ENCODE results near the gene DPYSL3.

DPYSL3 gene

GRCh38 chr5:147361441-147362175 is 148.3 kb downstream of the DPYSL3 start:
- DNase-seq, result no peak
- Histone ChIP-seq H3K9me3 (no peaks in the 10 kb centered on the region), H3K27me3 (no peaks in the 10 kb centered on the region), H3K36me3 (no peaks in the 10 kb centered on the region), H3K4me1 (no peaks in the 10 kb centered on the region), H3K4me3 (ENCODE audit: low read depth, low read length) (no peak overlapping the region)
- TF ChIP-seq CTCF (IDR thresholded peaks at IDR 0.05; ENCODE audit: low read depth, low read length), result no peak

- Histone ChIP-seq H3K36me3 (no peaks in the 10 kb centered on the region), H3K4me3 (ENCODE audit: low read depth, low read length) (no peak overlapping the region), H3K27me3 (no peaks in the 10 kb centered on the region), H3K4me1 (no peaks in the 10 kb centered on the region), H3K9me3 (no peaks in the 10 kb centered on the region)
- DNase-seq, result no peak
- no peak for TF ChIP-seq CTCF (IDR thresholded peaks at IDR 0.05; ENCODE audit: low read depth, low read length)
Observed at GRCh38 chr5:147360816-147361215, 149.1 kb downstream of the DPYSL3 start.

GRCh38 chr5:147359581-147359980 is 150.3 kb downstream of the DPYSL3 start:
- no peak for TF ChIP-seq CTCF (IDR thresholded peaks at IDR 0.05; ENCODE audit: low read depth, low read length)
- H3K9me3 ChIP-seq, result no peaks in the 10 kb centered on the region
- DNase-seq, result no peak

GRCh38 chr5:147359101-147359500 is 150.8 kb downstream of the DPYSL3 start:
- no peaks in the 10 kb centered on the region for H3K27me3 ChIP-seq
- no peaks in the 10 kb centered on the region for H3K36me3 ChIP-seq
- peaks cover 2% of the 10 kb centered on the region; the same call in 1 of the 2 replicates for H3K4me1 ChIP-seq
- H3K4me3 ChIP-seq (ENCODE audit: low read depth, low read length), result no peak overlapping the region
- H3K9me3 ChIP-seq, result no peaks in the 10 kb centered on the region
- DNase-seq, result no peak
- TF ChIP-seq CTCF (IDR thresholded peaks at IDR 0.05; ENCODE audit: low read depth, low read length), result no peak

More at GRCh38 chr5:147359581-147359980, 150.3 kb downstream of the DPYSL3 start:
- H3K4me1 ChIP-seq, result no peaks in the 10 kb centered on the region
- H3K36me3 ChIP-seq, result no peaks in the 10 kb centered on the region
- H3K27me3 ChIP-seq, result no peaks in the 10 kb centered on the region
- no peak overlapping the region for H3K4me3 ChIP-seq (ENCODE audit: low read depth, low read length)

GRCh38 chr5:147349241-147349640 is 160.6 kb downstream of the DPYSL3 start:
- TF ChIP-seq CTCF (IDR thresholded peaks at IDR 0.05; ENCODE audit: low read depth, low read length), result no peak
- no peak for DNase-seq
- Histone ChIP-seq H3K4me3 (ENCODE audit: low read depth, low read length) (no peak overlapping the region), H3K4me1 (peaks cover 1% of the 10 kb centered on the region; the same call in 1 of the 2 replicates), H3K36me3 (no peaks in the 10 kb centered on the region), H3K27me3 (no peaks in the 10 kb centered on the region), H3K9me3 (no peaks in the 10 kb centered on the region)

- no peak for DNase-seq
- H3K27me3 ChIP-seq, result no peaks in the 10 kb centered on the region
- no peak for TF ChIP-seq CTCF (IDR thresholded peaks at IDR 0.05; ENCODE audit: low read depth, low read length)
- no peaks in the 10 kb centered on the region for H3K9me3 ChIP-seq
- H3K4me1 ChIP-seq, result no peaks in the 10 kb centered on the region
- H3K36me3 ChIP-seq, result no peaks in the 10 kb centered on the region
- no peak overlapping the region for H3K4me3 ChIP-seq (ENCODE audit: low read depth, low read length)
Observed at GRCh38 chr5:147348451-147348850, 161.4 kb downstream of the DPYSL3 start.
